ENCODE data around the gene MYBPH. TPM values are rescaled to one million over a fixed set of nuclear protein-coding genes. Genes with fewer than 3 reads are reported as not detected.

MYBPH gene
- total RNA-seq, 3 donors from 2014 or later: not detected

DNA sequence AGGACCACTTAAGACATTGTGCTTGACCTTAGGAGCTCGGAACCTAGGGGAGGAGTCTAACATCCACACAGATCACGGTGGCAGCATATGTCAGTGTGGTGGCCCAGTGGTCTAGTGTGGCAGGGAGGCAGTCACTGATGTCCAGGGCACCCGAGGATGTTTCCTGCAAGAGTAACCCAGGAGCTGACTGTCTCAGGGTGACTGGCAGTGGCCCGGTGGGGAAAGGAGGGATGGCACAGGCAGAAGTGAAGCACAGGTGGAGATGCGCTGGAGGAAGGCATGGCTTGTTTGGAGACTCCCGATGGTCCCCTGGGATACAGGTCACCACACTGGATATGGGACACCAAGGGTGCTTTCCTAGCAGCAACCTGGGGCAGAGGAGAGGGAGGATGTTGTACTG lies 37.5 kb upstream of the MYBPH start:
- intact Hi-C loops (cut with DNase I, micrococcal nuclease): no loop called here
- no peak for ATAC-seq
- Histone ChIP-seq H3K4me1 (ENCODE audit: low read depth) (no peaks in the 10 kb centered on the region), H3K36me3 (ENCODE audit: low read depth) (no peaks in the 10 kb centered on the region), H3K9me3 (no peaks in the 10 kb centered on the region), H3K4me3 (no peak overlapping the region)
- no peak for TF ChIP-seq CTCF (IDR thresholded peaks at IDR 0.05)
- no peak for DNase-seq

DNA sequence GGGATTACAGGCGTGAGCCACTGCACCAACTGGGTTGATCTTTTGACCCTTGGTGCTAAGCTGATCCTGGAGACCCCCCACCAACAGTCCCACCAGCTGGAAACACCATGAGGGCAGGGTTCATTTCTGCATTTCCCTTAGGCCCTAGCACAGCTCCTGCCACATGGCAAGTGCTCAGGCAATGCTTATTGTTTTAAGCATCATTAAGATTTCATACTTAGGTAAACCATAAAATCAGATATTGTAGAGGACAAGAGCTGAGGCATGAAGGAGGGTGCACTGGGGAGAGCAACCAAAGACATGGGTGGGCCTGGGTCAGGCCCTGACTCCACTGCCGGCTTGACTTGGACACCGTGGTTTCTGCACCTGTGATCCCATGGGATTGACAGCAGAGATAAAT lies 36.2 kb upstream of the MYBPH start:
- intact Hi-C loops (cut with DNase I, micrococcal nuclease): no loop called here
- Histone ChIP-seq H3K9me3 (no peaks in the 10 kb centered on the region), H3K4me3 (no peak overlapping the region), H3K4me1 (ENCODE audit: low read depth) (no peaks in the 10 kb centered on the region), H3K36me3 (ENCODE audit: low read depth) (no peaks in the 10 kb centered on the region)
- ATAC-seq: no peak
- DNase-seq: no peak
- no peak for TF ChIP-seq CTCF (IDR thresholded peaks at IDR 0.05)

- no peak for ATAC-seq
- no peak for DNase-seq
- TF ChIP-seq CTCF (IDR thresholded peaks at IDR 0.05): no peak
- intact Hi-C loops (cut with DNase I, micrococcal nuclease): no loop called here
- Histone ChIP-seq H3K9me3 (no peaks in the 10 kb centered on the region), H3K36me3 (ENCODE audit: low read depth) (no peaks in the 10 kb centered on the region), H3K4me3 (no peak overlapping the region), H3K4me1 (ENCODE audit: low read depth) (no peaks in the 10 kb centered on the region)
Observed at GRCh38 chr1:203210988-203211387, 35.4 kb upstream of the MYBPH start.

DNA sequence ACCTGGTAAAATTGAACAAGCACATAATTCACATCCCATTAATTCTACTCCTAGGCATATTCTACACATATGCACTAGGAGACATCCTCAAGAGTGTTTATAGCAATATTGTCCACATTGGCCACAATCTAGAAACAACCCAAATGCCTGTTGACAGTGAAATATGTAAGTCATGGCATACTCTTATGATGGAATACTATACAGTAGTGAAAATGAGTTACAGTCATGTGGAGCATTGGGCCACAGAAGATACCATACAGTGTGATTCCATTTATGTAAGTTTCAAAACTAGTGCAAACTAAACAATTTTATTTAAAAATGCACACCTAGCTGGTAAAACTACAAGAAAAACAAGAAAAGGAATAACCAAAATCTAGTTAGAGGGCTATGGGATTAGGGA lies 34.7 kb upstream of the MYBPH start:
- Histone ChIP-seq H3K4me3 (no peak overlapping the region), H3K9me3 (no peaks in the 10 kb centered on the region), H3K4me1 (ENCODE audit: low read depth) (no peaks in the 10 kb centered on the region), H3K36me3 (ENCODE audit: low read depth) (no peaks in the 10 kb centered on the region)
- no peak for ATAC-seq
- no peak for TF ChIP-seq CTCF (IDR thresholded peaks at IDR 0.05)
- no peak for DNase-seq
- intact Hi-C loops (cut with DNase I, micrococcal nuclease): no loop called here

DNA sequence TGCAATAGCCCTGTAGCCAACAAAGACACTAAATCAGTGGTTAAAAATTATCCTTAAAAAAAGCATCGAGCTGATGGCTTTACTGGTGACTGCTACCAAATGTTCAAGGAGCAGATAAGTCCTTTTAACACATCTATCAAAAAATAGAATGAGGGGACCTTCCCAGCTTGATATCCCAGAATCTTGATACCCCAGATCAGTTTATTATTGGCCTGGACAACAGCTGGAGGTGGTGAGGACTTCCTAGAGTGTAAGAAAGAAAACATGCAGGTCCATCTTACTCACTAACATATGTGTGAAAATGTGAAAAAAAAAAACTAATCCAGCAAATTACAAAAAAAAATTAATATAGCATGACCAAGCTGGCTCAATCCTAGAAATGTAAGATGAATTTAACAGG lies 32.6 kb upstream of the MYBPH start:
- H3K4me3 ChIP-seq: no peak overlapping the region
- no peak for TF ChIP-seq CTCF (IDR thresholded peaks at IDR 0.05)
- ATAC-seq: no peak
- DNase-seq: no peak
- intact Hi-C loops (cut with DNase I, micrococcal nuclease): no loop called here
- no peaks in the 10 kb centered on the region for H3K36me3 ChIP-seq (ENCODE audit: low read depth)
- H3K9me3 ChIP-seq: no peaks in the 10 kb centered on the region
- H3K4me1 ChIP-seq (ENCODE audit: low read depth): no peaks in the 10 kb centered on the region

- no peak for TF ChIP-seq CTCF (IDR thresholded peaks at IDR 0.05)
- no peak for DNase-seq
- no peak overlapping the region for H3K4me3 ChIP-seq
- H3K4me1 ChIP-seq (ENCODE audit: low read depth): no peaks in the 10 kb centered on the region
- no peaks in the 10 kb centered on the region for H3K9me3 ChIP-seq
- intact Hi-C loops (cut with DNase I, micrococcal nuclease): no loop called here
- no peaks in the 10 kb centered on the region for H3K36me3 ChIP-seq (ENCODE audit: low read depth)
- ATAC-seq: no peak
Observed at GRCh38 chr1:203207751-203208150, 32.1 kb upstream of the MYBPH start.
